PC-9 (cell line): Measurements from ENCODE around the gene MAT2A. TPM values are rescaled to one million over a fixed set of nuclear protein-coding genes. Genes with fewer than 3 reads are reported as not detected.

ENCODE experiments used
- Bru-seq: library from RNA; stranded (reverse); fragments of 400-500 nt; gene quantifications from one replicate; lab custom pipeline; 2021; lab: Mats Ljungman, UMichigan
- BruChase-seq, 2 experiments: library from RNA; stranded (reverse); fragments of 400-500 nt; gene quantifications; one replicate each; lab custom pipeline; 2021; lab: Mats Ljungman, UMichigan
- BruUV-seq: library from RNA; stranded (reverse); fragments of 400-500 nt; replicated peaks from 2 replicates; lab custom pipeline; 2021; lab: Mats Ljungman, UMichigan
- CTCF ChIA-PET: fragments of 300-600 bp; sonication (Branson Sonifier 250); formaldehyde crosslinking; loops from one replicate; lab custom pipeline; 2022; ENCODE audit warnings: antibody characterized with exemption; lab: Charles Lee
- POLR2A ChIA-PET: fragments of 300-600 bp; sonication (Branson Sonifier 250); formaldehyde crosslinking; loops from one replicate; lab custom pipeline; 2022; ENCODE audit warnings: antibody characterized with exemption; ENCODE audit not compliant: unreplicated experiment; lab: Charles Lee
- DNase-seq, 2 experiments: peaks; one replicate each; pipeline versions ENCODE4 v3.0.0 to v3.0.0-alpha.2; 2015 to 2022; ENCODE audit warnings: mixed read lengths in 1 of 2
- H2AFZ ChIP-seq: fragments of 200-600 bp; sonication (generic); 2 replicates; pipeline ENCODE4 v1.8.1; 2017; ENCODE audit warnings: antibody characterized with exemption
- H3F3A ChIP-seq: fragments of 200-600 bp; sonication (generic); 2 replicates; pipeline ENCODE4 v1.8.1; 2017; ENCODE audit warnings: antibody characterized with exemption, mild to moderate bottlenecking, low read depth; ENCODE audit not compliant: insufficient read depth
- H3K27ac ChIP-seq: fragments of 200-600 bp; sonication (generic); 2 replicates; pipeline ENCODE4 v1.6.1; 2016; ENCODE audit warnings: mixed run types
- H3K27me3 ChIP-seq: fragments of 200-600 bp; sonication (generic); 2 replicates; pipeline ENCODE4 v1.6.1; 2016; ENCODE audit warnings: low read depth, mixed run types; ENCODE audit not compliant: insufficient read depth
- H3K36me3 ChIP-seq: fragments of 200-600 bp; sonication (generic); 2 replicates; pipeline ENCODE4 v1.6.1; 2016; ENCODE audit warnings: low read depth, mixed run types
- H3K4me1 ChIP-seq: fragments of 200-600 bp; sonication (generic); replicated peaks from 2 replicates; pipeline ENCODE4 v1.6.1; 2016; ENCODE audit warnings: mixed run types; ENCODE audit not compliant: insufficient read depth
- H3K4me2 ChIP-seq: fragments of 200-600 bp; sonication (generic); 2 replicates; pipeline ENCODE4 v1.6.1; 2017; ENCODE audit warnings: mixed run types
- H3K4me3 ChIP-seq: fragments of 200-600 bp; sonication (generic); 2 replicates; pipeline ENCODE4 v1.6.1; 2016; ENCODE audit warnings: mixed run types
- H3K79me2 ChIP-seq: fragments of 200-600 bp; sonication (generic); 2 replicates; pipeline ENCODE4 v1.6.1; 2017; ENCODE audit warnings: low read depth, mixed run types
- H3K9me2 ChIP-seq: fragments of 200-600 bp; sonication (generic); 2 replicates; pipeline ENCODE4 v1.8.1; 2017; ENCODE audit warnings: mild to moderate bottlenecking; ENCODE audit not compliant: insufficient read depth
- H3K9me3 ChIP-seq: fragments of 200-600 bp; sonication (generic); 2 replicates; pipeline ENCODE4 v1.8.1; 2016; ENCODE audit warnings: low read depth; ENCODE audit not compliant: insufficient read depth
- H4K20me1 ChIP-seq: fragments of 200-600 bp; sonication (generic); 2 replicates; pipeline ENCODE4 v1.8.1; 2017; ENCODE audit not compliant: insufficient read depth
- CTCF ChIP-seq: fragments of 200-600 bp; sonication (generic); conservative IDR thresholded peaks from 2 replicates; pipeline ENCODE4 v1.6.1; 2017; ENCODE audit warnings: mixed run types, antibody characterized with exemption, mild to moderate bottlenecking, moderate library complexity
- EZH2 ChIP-seq: fragments of 200-600 bp; sonication (generic); IDR thresholded peaks from 2 replicates; pipeline ENCODE4 v1.8.0; 2017; ENCODE audit warnings: antibody characterized with exemption, low read depth
- intact Hi-C: fragments of 100-400 bp; cut with micrococcal nuclease; formaldehyde crosslinking; loops from one replicate; pipeline ENCODE4 v1.10.0; 2022; ENCODE audit not compliant: unreplicated experiment
- long read RNA-seq: library from polyadenylated mRNA; stranded (forward); transcript quantifications from one replicate; pipeline ENCODE4 v2.0.0, GENCODE V29; 2022
- total RNA-seq: library from RNA; stranded (reverse); gene quantifications from 2 replicates; pipeline ENCODE4 v1.2.3, GENCODE V29; 2021

The MAT2A gene
- total RNA-seq = 169 and 206 TPM in 2 replicates
- Bru-seq, nascent RNA = percentile 99 among the genes with signal in this experiment
- BruChase-seq, experiment 1, labeled RNA remaining after a 2-hour chase = percentile 100 among the genes with signal in this experiment
- BruChase-seq, experiment 2, labeled RNA remaining after a 6-hour chase = percentile 96 among the genes with signal in this experiment
- long read RNA-seq, transcript MAT2A-201 (9 exons, 2,819 nt) = major isoform, 41 of 70 reads
- long read RNA-seq, partial matches to known transcripts = 25 of 70 reads
- long read RNA-seq, other reads (novel, unspliced or antisense) = 4 of 70 reads

DNA sequence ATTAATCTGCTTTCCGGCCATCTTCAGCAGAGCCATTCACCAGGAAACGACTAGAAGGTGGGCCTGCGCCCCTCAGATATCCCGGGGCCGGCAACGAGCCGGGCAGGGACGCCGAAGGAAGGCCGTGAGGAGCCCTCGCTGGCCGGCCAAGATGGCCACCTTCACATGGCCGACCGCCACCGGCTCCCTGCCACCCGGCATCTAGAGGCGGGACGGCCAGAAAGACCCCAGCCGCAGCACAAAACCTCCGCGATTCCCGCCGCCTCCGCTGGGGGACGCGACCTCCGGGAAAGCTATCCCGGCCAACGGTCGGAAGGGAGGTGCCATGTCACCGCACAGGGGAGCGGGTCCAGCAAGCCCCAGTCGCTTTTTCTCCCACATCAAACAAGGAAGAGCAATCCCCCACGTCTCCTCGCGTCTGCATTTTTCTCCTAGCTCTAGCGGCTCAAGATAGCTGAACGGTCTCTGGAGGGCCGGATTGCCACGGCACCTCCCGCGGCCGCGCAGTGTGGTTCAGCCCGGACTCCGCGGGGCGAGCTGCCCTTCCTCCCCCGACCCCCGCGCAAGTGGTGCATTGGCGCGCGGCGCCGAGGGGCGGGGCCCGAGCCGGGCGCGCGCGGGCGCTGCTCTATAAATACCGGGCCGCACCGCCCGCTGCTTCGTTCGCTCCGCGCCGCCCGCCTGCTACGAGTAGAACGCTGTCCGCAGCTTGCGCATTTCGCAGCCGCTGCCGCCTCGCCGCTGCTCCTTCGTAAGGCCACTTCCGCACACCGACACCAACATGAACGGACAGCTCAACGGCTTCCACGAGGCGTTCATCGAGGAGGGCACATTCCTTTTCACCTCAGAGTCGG is at the start of gene MAT2A:
TSS of gene MAT2A (plus strand) at position 662 of the 854 bp plus-strand sequence. CDS start at position 782, 120 bp downstream.
- no TSS peak for BruUV-seq
- no peaks in the 10 kb centered on the region for H3K9me3 ChIP-seq
- H3K4me1 ChIP-seq = peaks cover 38% of the 10 kb centered on the region
- peak within 1 kb of the TSS; percentile 87 for H3K4me2 ChIP-seq
- peak; percentile 81 to 91 for DNase-seq
- H2AFZ ChIP-seq = peak within 1 kb of the TSS; percentile 83
- peaks cover 43% of the 10 kb centered on the region for H4K20me1 ChIP-seq
- H3K9me2 ChIP-seq = no peaks in the 10 kb centered on the region
- peak within 1 kb of the TSS; percentile 100 for H3K4me3 ChIP-seq
- H3K27me3 ChIP-seq = no peaks in the 10 kb centered on the region
- intact Hi-C loops = loop anchor here (1.0 to 2.0 kb wide), 2 partner anchors 34 to 118 kb away; no protein-coding TSS in a partner anchor
- peak within 1 kb of the TSS; percentile 97 for H3K27ac ChIP-seq
- peaks cover 40% of the 10 kb centered on the region for H3K36me3 ChIP-seq
- TF ChIP-seq EZH2 = no peak
- peak; percentile 69 for TF ChIP-seq CTCF
- peaks cover 77% of the 10 kb centered on the region for H3K79me2 ChIP-seq
- peaks cover 52% of the 10 kb centered on the region for H3F3A ChIP-seq
- POLR2A ChIA-PET = interaction anchor here (0.5 to 1.2 kb wide), 18 partner anchors 11 to 567 kb away, joined by 3 to 39 read pairs (median 5); partner anchors contain the start of genes POLR1A, USP39 and VAMP8
- CTCF ChIA-PET = interaction anchor here (0.6 to 0.9 kb wide), 2 partner anchors 148 to 478 kb away, joined by 5 to 8 read pairs; no protein-coding TSS in a partner anchor

GRCh38 chr2:85490861-85491755 is 47.9 kb upstream of the MAT2A start:
- Histone ChIP-seq H4K20me1 (no peaks in the 10 kb centered on the region), H3K27me3 (no peaks in the 10 kb centered on the region), H3K36me3 (no peaks in the 10 kb centered on the region), H3K27ac (no peak overlapping the region), H3K4me2 (no peak overlapping the region), H3K79me2 (no peaks in the 10 kb centered on the region), H3K4me3 (no peak overlapping the region), H3K4me1 (no peaks in the 10 kb centered on the region), H3K9me3 (peaks cover 7% of the 10 kb centered on the region; the same call in 1 of the 2 replicates), H3K9me2 (no peaks in the 10 kb centered on the region), H2AFZ (peak overlapping the region; percentile 50; the same call in 1 of the 2 replicates), H3F3A (no peaks in the 10 kb centered on the region)
- intact Hi-C loops = no loop called here
- no peak for DNase-seq
- TF ChIP-seq EZH2 (no peak), CTCF (no peak)
- BruUV-seq = no TSS peak
- POLR2A ChIA-PET = no interaction called here
- CTCF ChIA-PET = interaction anchor here (0.6 kb wide), 1 partner anchor 22 kb away, joined by 3 read pairs; no protein-coding TSS in a partner anchor
